CD4-positive, alpha-beta T cell (primary cell): Measurements from ENCODE around the gene ABR. TPM values are rescaled to one million over a fixed set of nuclear protein-coding genes. Genes with fewer than 3 reads are reported as not detected.

Experiments
- ATAC-seq: fragments of 200-7000 bp; cut with Tn5 transposase; one replicate; pipeline ENCODE4 v1.10.0; 2022; ENCODE audit warnings: mild to moderate bottlenecking; ENCODE audit not compliant: poor library complexity
- CTCF ChIA-PET: fragments of 350-600 bp; sonication (Branson Sonifier 250); formaldehyde crosslinking; loops from one replicate; lab custom pipeline; 2021; ENCODE audit warnings: antibody characterized with exemption, inconsistent platforms; lab: Charles Lee
- POLR2A ChIA-PET: fragments of 350-600 bp; sonication (Branson Sonifier 250); formaldehyde crosslinking; loops from one replicate; lab custom pipeline; 2021; ENCODE audit warnings: antibody characterized with exemption, inconsistent platforms; lab: Charles Lee
- DNase-seq, 14 experiments: peaks; one replicate each; pipeline ENCODE4 v3.0.0-alpha.2; 2013 to 2020; ENCODE audit warnings: mixed read lengths in 2 of 14
- H3K27ac ChIP-seq, 2 donors: one replicate each; pipeline versions ENCODE4 v1.5.1 to v1.7.0; 2013; ENCODE audit warnings: low read length in 2 of 2, low read depth in 1 of 2, mild to moderate bottlenecking in 1 of 2
- H3K27me3 ChIP-seq, 2 experiments: 1 replicate in 1 of 2; 2 replicates in 1 of 2; pipeline versions ENCODE4 v1.6.1 to v1.7.0; 2013; ENCODE audit warnings: low read length in 2 of 2, control low read depth in 1 of 2, mild to moderate bottlenecking in 1 of 2, moderate library complexity in 1 of 2; ENCODE audit not compliant: insufficient read depth in 2 of 2, control insufficient read depth in 1 of 2
- H3K36me3 ChIP-seq: one replicate; pipeline ENCODE4 v1.6.1; 2013; ENCODE audit warnings: low read length, control low read depth; ENCODE audit not compliant: insufficient read depth
- H3K4me1 ChIP-seq: one replicate; pipeline ENCODE4 v1.6.1; 2013; ENCODE audit warnings: low read length, control low read depth; ENCODE audit not compliant: insufficient read depth
- H3K4me3 ChIP-seq: one replicate; pipeline ENCODE4 v1.5.1; 2013; ENCODE audit warnings: mild to moderate bottlenecking, low read length, moderate library complexity
- H3K9me3 ChIP-seq, 2 experiments: 1 replicate in 1 of 2; 2 replicates in 1 of 2; pipeline versions ENCODE4 v1.6.1 to v1.7.0; 2013; ENCODE audit warnings: low read length in 2 of 2, mild to moderate bottlenecking in 2 of 2, control low read depth in 1 of 2, moderate library complexity in 1 of 2; ENCODE audit not compliant: control insufficient read depth in 1 of 2, insufficient read depth in 1 of 2
- H3K27ac Mint-ChIP-seq: one replicate; pipeline ENCODE4 v1.8.0; 2020; ENCODE audit warnings: mixed read lengths
- H3K27me3 Mint-ChIP-seq: one replicate; pipeline ENCODE4 v1.8.0; 2021; ENCODE audit warnings: mixed read lengths
- H3K36me3 Mint-ChIP-seq: one replicate; pipeline ENCODE4 v1.8.0; 2021; ENCODE audit warnings: low read depth, mixed read lengths
- H3K4me1 Mint-ChIP-seq: one replicate; pipeline ENCODE4 v1.8.0; 2021; ENCODE audit warnings: low read depth, mixed read lengths
- H3K4me3 Mint-ChIP-seq: one replicate; pipeline ENCODE4 v1.8.0; 2020; ENCODE audit warnings: mild to moderate bottlenecking, mixed read lengths
- H3K9me3 Mint-ChIP-seq: one replicate; pipeline ENCODE4 v1.8.0; 2020; ENCODE audit warnings: mixed read lengths
- intact Hi-C, 2 experiments: fragments of 100-400 bp; cut with DNase I in 1 of 2; cut with micrococcal nuclease in 1 of 2; formaldehyde crosslinking; loops; one replicate each; pipeline versions ENCODE4 v1.15.1 to v1.9.0; 2023 to 2025; cut with DNase I, micrococcal nuclease
- total RNA-seq, 174 experiments: library from RNA in 2 of 174; stranded (reverse) in 2 of 174; gene quantifications; one replicate each; pipeline ENCODE4 v1.2.3 and lab custom pipeline; 2021 to 2026
- TF ChIP-seq, protein P1 (sequence below): fragments of 200-600 bp; IDR thresholded peaks from one replicate; pipeline ENCODE4 v1.8.0; 2022; ENCODE audit warnings: antibody characterized with exemption, mild to moderate bottlenecking

The ABR gene
- total RNA-seq, 2 experiments from 2014 or later = 72.4 to 74.8 TPM

DNA sequence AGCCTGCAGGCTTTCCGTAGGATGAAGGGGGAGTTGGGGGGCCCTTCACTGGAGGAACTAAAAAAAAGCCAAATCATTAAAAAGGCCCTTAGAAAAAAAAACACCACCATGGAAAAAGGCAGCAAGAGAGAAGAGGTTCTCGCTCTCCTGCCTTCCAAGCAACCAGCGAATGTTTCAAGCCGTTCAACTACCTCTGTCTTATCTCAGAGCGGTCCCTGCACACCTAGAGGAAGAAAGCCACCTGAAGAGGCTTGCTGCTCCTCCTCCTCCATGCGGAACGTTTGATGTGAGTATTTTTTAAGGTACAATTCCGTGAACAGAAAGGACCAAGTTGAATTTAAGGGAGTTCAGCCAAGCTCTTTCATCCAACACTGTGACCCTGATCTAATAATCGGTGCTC, 209.4 kb downstream of the ABR start:
- Mint-ChIP-seq H3K9me3 (no peaks in the 10 kb centered on the region), H3K27me3 (peaks cover 61% of the 10 kb centered on the region), H3K4me3 (no peak overlapping the region), H3K4me1 (no peaks in the 10 kb centered on the region), H3K36me3 (no peaks in the 10 kb centered on the region), H3K27ac (no peak overlapping the region)
- H3K9me3 ChIP-seq = no peaks in the 10 kb centered on the region
- ChIA-PET POLR2A (no interaction called here), CTCF (interaction anchor here (1.0 kb wide), 1 partner anchor 26 kb away, joined by 3 read pairs; the partner anchor contains the start of gene TIMM22)
- no peaks in the 10 kb centered on the region for H3K4me1 ChIP-seq
- no peak overlapping the region for H3K27ac ChIP-seq
- intact Hi-C loops = no loop called here
- TF ChIP-seq, protein P1, sequence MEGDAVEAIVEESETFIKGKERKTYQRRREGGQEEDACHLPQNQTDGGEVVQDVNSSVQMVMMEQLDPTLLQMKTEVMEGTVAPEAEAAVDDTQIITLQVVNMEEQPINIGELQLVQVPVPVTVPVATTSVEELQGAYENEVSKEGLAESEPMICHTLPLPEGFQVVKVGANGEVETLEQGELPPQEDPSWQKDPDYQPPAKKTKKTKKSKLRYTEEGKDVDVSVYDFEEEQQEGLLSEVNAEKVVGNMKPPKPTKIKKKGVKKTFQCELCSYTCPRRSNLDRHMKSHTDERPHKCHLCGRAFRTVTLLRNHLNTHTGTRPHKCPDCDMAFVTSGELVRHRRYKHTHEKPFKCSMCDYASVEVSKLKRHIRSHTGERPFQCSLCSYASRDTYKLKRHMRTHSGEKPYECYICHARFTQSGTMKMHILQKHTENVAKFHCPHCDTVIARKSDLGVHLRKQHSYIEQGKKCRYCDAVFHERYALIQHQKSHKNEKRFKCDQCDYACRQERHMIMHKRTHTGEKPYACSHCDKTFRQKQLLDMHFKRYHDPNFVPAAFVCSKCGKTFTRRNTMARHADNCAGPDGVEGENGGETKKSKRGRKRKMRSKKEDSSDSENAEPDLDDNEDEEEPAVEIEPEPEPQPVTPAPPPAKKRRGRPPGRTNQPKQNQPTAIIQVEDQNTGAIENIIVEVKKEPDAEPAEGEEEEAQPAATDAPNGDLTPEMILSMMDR = no peak
- H3K4me3 ChIP-seq = no peak overlapping the region
- ATAC-seq (no peak), DNase-seq (no peak)
- no peaks in the 10 kb centered on the region for H3K36me3 ChIP-seq
- H3K27me3 ChIP-seq = peaks cover 8 to 10% of the 10 kb centered on the region in 2 experiments

GRCh38 chr17:969811-970355, 209.9 kb downstream of the ABR start:
- Histone ChIP-seq H3K4me1 (no peaks in the 10 kb centered on the region), H3K9me3 (no peaks in the 10 kb centered on the region), H3K27me3 (peaks cover 3 to 6% of the 10 kb centered on the region in 2 experiments), H3K27ac (no peak overlapping the region), H3K36me3 (no peaks in the 10 kb centered on the region), H3K4me3 (no peak overlapping the region)
- no peak for DNase-seq
- ChIA-PET CTCF (interaction anchor here (1.0 kb wide), 1 partner anchor 27 kb away, joined by 3 read pairs; the partner anchor contains the start of gene TIMM22), POLR2A (no interaction called here)
- TF ChIP-seq, protein P1 = no peak
- intact Hi-C loops = no loop called here
- no peak overlapping the region for H3K27ac Mint-ChIP-seq
- peaks cover 61% of the 10 kb centered on the region for H3K27me3 Mint-ChIP-seq
- H3K4me1 Mint-ChIP-seq = no peaks in the 10 kb centered on the region
- H3K9me3 Mint-ChIP-seq = no peaks in the 10 kb centered on the region
- no peak for ATAC-seq
- H3K4me3 Mint-ChIP-seq = no peak overlapping the region
- no peaks in the 10 kb centered on the region for H3K36me3 Mint-ChIP-seq

GRCh38 chr17:968812-969730, 210.7 kb downstream of the ABR start:
- H3K36me3 Mint-ChIP-seq = no peaks in the 10 kb centered on the region
- no peaks in the 10 kb centered on the region for H3K4me1 ChIP-seq
- ATAC-seq (no peak), DNase-seq (no peak)
- H3K9me3 Mint-ChIP-seq = no peaks in the 10 kb centered on the region
- no peak overlapping the region for H3K27ac ChIP-seq
- ChIA-PET CTCF (no interaction called here), POLR2A (no interaction called here)
- H3K9me3 ChIP-seq = no peaks in the 10 kb centered on the region
- no peak overlapping the region for H3K27ac Mint-ChIP-seq
- H3K4me3 ChIP-seq = no peak overlapping the region
- no peaks in the 10 kb centered on the region for H3K4me1 Mint-ChIP-seq
- peaks cover 63% of the 10 kb centered on the region for H3K27me3 Mint-ChIP-seq
- no peaks in the 10 kb centered on the region for H3K36me3 ChIP-seq
- H3K27me3 ChIP-seq = peaks cover 3 to 4% of the 10 kb centered on the region in 2 experiments
- H3K4me3 Mint-ChIP-seq = no peak overlapping the region
- TF ChIP-seq, protein P1 = no peak
- intact Hi-C loops = no loop called here
